Endothelial cell of umbilical vein (primary cell): Measurements from ENCODE around the gene LGALS4. TPM values are rescaled to one million over a fixed set of nuclear protein-coding genes. Genes with fewer than 3 reads are reported as not detected.

Experiments used
- BruUV-seq: library from RNA; stranded (reverse); fragments of 400-500 nt; replicated peaks from 2 replicates; lab custom pipeline; 2021; lab: Mats Ljungman, UMichigan
- CTCF ChIA-PET: fragments of 300-600, 350-600 bp; sonication (Branson Sonifier 250); formaldehyde crosslinking; loops from one replicate; lab custom pipeline; 2021; ENCODE audit warnings: antibody characterized with exemption, inconsistent platforms; lab: Charles Lee
- POLR2A ChIA-PET: fragments of 300-600, 350-600 bp; sonication (Branson Sonifier 250); formaldehyde crosslinking; loops from one replicate; lab custom pipeline; 2021; ENCODE audit warnings: antibody characterized with exemption, inconsistent platforms; lab: Charles Lee
- DNase-seq: peaks from one replicate; pipeline ENCODE4 v3.0.0-alpha.2; 2011; ENCODE audit warnings: low read depth, low spot score
- FAIRE-seq: peaks from 2 replicates; lab custom pipeline; 2011; peaks lifted over from hg19 to GRCh38; lab: Jason Lieb, UNC
- H2AFZ ChIP-seq: 2 replicates; pipeline ENCODE4 v1.6.0; 2012; ENCODE audit warnings: low read depth, low read length, control low read depth, inconsistent platforms
- H3K27ac ChIP-seq: 2 replicates; pipeline ENCODE4 v1.5.1; 2011; ENCODE audit warnings: low read depth, mild to moderate bottlenecking, control low read depth, low read length, moderate library complexity; ENCODE audit not compliant: insufficient read depth
- H3K27me3 ChIP-seq, 2 experiments: 2 replicates each; pipeline versions ENCODE4 v1.6.0 to v1.6.1; 2011; ENCODE audit warnings: low read length in 2 of 2, mixed read lengths in 1 of 2; ENCODE audit not compliant: control insufficient read depth in 2 of 2, insufficient read depth in 2 of 2
- H3K36me3 ChIP-seq, 2 experiments: 2 replicates in 1 of 2; 3 replicates in 1 of 2; pipeline ENCODE4 v1.5.1; 2011; ENCODE audit warnings: low read length in 2 of 2, mild to moderate bottlenecking in 1 of 2, moderate library complexity in 1 of 2; ENCODE audit not compliant: control insufficient read depth in 2 of 2, insufficient read depth in 2 of 2; ENCODE audit errors: extremely low read depth in 1 of 2
- H3K4me1 ChIP-seq: 3 replicates; pipeline ENCODE4 v1.5.1; 2011; ENCODE audit warnings: mild to moderate bottlenecking, low read length; ENCODE audit not compliant: control insufficient read depth, insufficient read depth; ENCODE audit errors: extremely low read depth
- H3K4me2 ChIP-seq: 2 replicates; pipeline ENCODE4 v1.6.1; 2011; ENCODE audit warnings: low read length, control low read depth, mixed read lengths; ENCODE audit not compliant: insufficient read depth
- H3K4me3 ChIP-seq, 3 experiments: fragments of 200-600 bp in 1 of 3; sonication (generic), shearing (Covaris generic) in 1 of 3; replicated peaks in 1 of 3; 2 replicates each; pipeline ENCODE4 v1.5.1; 2011 to 2016; ENCODE audit warnings: control low read depth in 3 of 3, low read length in 3 of 3, mild to moderate bottlenecking in 2 of 3, inconsistent platforms in 1 of 3, low read depth in 1 of 3, moderate library complexity in 1 of 3; ENCODE audit not compliant: insufficient read depth in 1 of 3
- H3K79me2 ChIP-seq: 2 replicates; pipeline ENCODE4 v1.6.0; 2012; ENCODE audit warnings: low read length, inconsistent platforms; ENCODE audit not compliant: control insufficient read depth, insufficient read depth
- H3K9ac ChIP-seq: replicated peaks from 2 replicates; pipeline ENCODE3; 2011; ENCODE audit warnings: low read length, control low read depth; ENCODE audit not compliant: insufficient read depth; ENCODE audit errors: extremely low read depth
- H3K9me1 ChIP-seq: replicated peaks from 3 replicates; pipeline ENCODE4 v1.6.0; 2011; ENCODE audit warnings: mild to moderate bottlenecking, low read length; ENCODE audit not compliant: control insufficient read depth, insufficient read depth; ENCODE audit errors: extremely low read depth
- H3K9me3 ChIP-seq: replicated peaks from 2 replicates; pipeline ENCODE4 v1.5.1; 2012; ENCODE audit warnings: low read length, inconsistent platforms; ENCODE audit not compliant: control insufficient read depth, insufficient read depth
- H4K20me1 ChIP-seq: replicated peaks from 2 replicates; pipeline ENCODE3; 2011; ENCODE audit warnings: mild to moderate bottlenecking, low read length; ENCODE audit not compliant: control insufficient read depth, insufficient read depth; ENCODE audit errors: extremely low read depth
- CTCF ChIP-seq, 2 donors: IDR thresholded peaks; 1 replicate in 1 of 2; 2 replicates in 1 of 2; pipeline ENCODE4 v1.5.1; 2011; ENCODE audit warnings: low read length in 2 of 2, mild to moderate bottlenecking in 2 of 2, moderate library complexity in 2 of 2, control low read depth in 1 of 2, inconsistent platforms in 1 of 2, low read depth in 1 of 2; ENCODE audit not compliant: insufficient read depth in 1 of 2; ENCODE audit errors: extremely low read depth in 1 of 2
- EZH2 ChIP-seq: IDR thresholded peaks from 2 replicates; pipeline ENCODE4 v1.6.1; 2012; ENCODE audit warnings: borderline replicate concordance, low read depth, mild to moderate bottlenecking, moderate library complexity, low read length, inconsistent platforms; ENCODE audit not compliant: severe bottlenecking
- FOS ChIP-seq: IDR thresholded peaks from 2 replicates; pipeline ENCODE4 v1.6.1; 2011; ENCODE audit warnings: mild to moderate bottlenecking, low read length, moderate library complexity, borderline replicate concordance; ENCODE audit not compliant: insufficient read depth
- GATA2 ChIP-seq: IDR thresholded peaks from 2 replicates; pipeline ENCODE4 v1.7.0; 2011; ENCODE audit warnings: low read depth, mild to moderate bottlenecking, moderate library complexity, mixed read lengths, low read length; ENCODE audit not compliant: insufficient read length, insufficient read depth
- JUN ChIP-seq: IDR thresholded peaks from 2 replicates; pipeline ENCODE4 v1.6.1; 2011; ENCODE audit warnings: borderline replicate concordance, low read depth; ENCODE audit not compliant: insufficient read length, insufficient read depth
- MAX ChIP-seq: IDR thresholded peaks from 2 replicates; pipeline ENCODE4 v1.6.1; 2011; ENCODE audit not compliant: insufficient read depth, insufficient read length
- MYC ChIP-seq: IDR thresholded peaks from one replicate; pipeline ENCODE4 v1.6.1; 2011; ENCODE audit warnings: mild to moderate bottlenecking, low read depth, low read length
- POLR2A ChIP-seq: IDR thresholded peaks from 2 replicates; pipeline ENCODE4 v1.6.1; 2012; ENCODE audit warnings: low read depth, mild to moderate bottlenecking, control low read depth, low read length
- POLR2AphosphoS5 ChIP-seq: IDR thresholded peaks from 2 replicates; pipeline ENCODE4 v1.6.1; 2012; ENCODE audit warnings: low read depth, mild to moderate bottlenecking, control low read depth, low read length, moderate library complexity; ENCODE audit not compliant: insufficient read depth
- dilution Hi-C: fragments of 300-500 bp; cut with MboI; formaldehyde crosslinking; loops from one replicate; pipeline ENCODE4 v1.15.0; 2019; ENCODE audit warnings: low sequenced_read_pairs; ENCODE audit not compliant: extremely low pct_ligation_motif_present
- intact Hi-C: fragments of 100-400 bp; cut with micrococcal nuclease; formaldehyde crosslinking; loops from one replicate; pipeline ENCODE4 v1.10.0; 2022
- polyA plus RNA-seq, 4 experiments: library from polyadenylated mRNA; depleted of rRNA in 3 of 4; stranded (reverse) in 3 of 4; unstranded in 1 of 4; fragments of >200 nt; gene quantifications; 2 replicates each; pipeline versions ENCODE4 v1.2.1 to v1.2.3, GENCODE V29; 2011 to 2012; ENCODE audit warnings: missing spikeins in 1 of 4
- total RNA-seq: library from RNA; stranded (reverse); gene quantifications from 2 replicates; pipeline ENCODE4 v1.2.3, GENCODE V29; 2021

LGALS4 gene
- total and polyA plus RNA-seq, 2 donors (not counting 3 experiments of a cell fraction or from before 2014, with no cell fraction given), result 0.19 TPM; not detected in 1

GRCh38 chr19:38765214-38765613, 47.5 kb downstream of the LGALS4 start:
- no peaks in the 10 kb centered on the region for H3K79me2 ChIP-seq
- H3K9ac ChIP-seq, result no peak overlapping the region
- FAIRE-seq (no peak), DNase-seq (no peak)
- H4K20me1 ChIP-seq, result no peaks in the 10 kb centered on the region
- TF ChIP-seq CTCF (IDR thresholded peaks at IDR 0.05; ENCODE audit: extremely low read depth in 1 of 2, insufficient read depth in 1 of 2, low read depth in 1 of 2, low read length in 2 of 2), result no peak
- no peak for TF ChIP-seq POLR2AphosphoS5
- no peak for TF ChIP-seq FOS
- no peak for TF ChIP-seq MAX
- no peak for TF ChIP-seq JUN
- TF ChIP-seq GATA2, result no peak
- no peak for TF ChIP-seq MYC
- TF ChIP-seq EZH2, result no peak
- TF ChIP-seq POLR2A, result no peak
- ChIA-PET CTCF (interaction anchor here (0.7 to 0.8 kb wide), 2 partner anchors 23 to 110 kb away, joined by 4 read pairs; no protein-coding TSS in a partner anchor), POLR2A (no interaction called here)
- H3K27ac ChIP-seq, result no peak overlapping the region
- no peaks in the 10 kb centered on the region for H3K36me3 ChIP-seq
- no peak overlapping the region for H3K4me2 ChIP-seq
- intact Hi-C loops (loop anchor here (5.0 kb wide), 1 partner anchor 67 kb away; the partner anchor contains the start of gene ECH1), dilution Hi-C loops (no loop called here)
- peaks cover 4% of the 10 kb centered on the region for H3K4me1 ChIP-seq
- no peaks in the 10 kb centered on the region for H3K9me1 ChIP-seq
- no peaks in the 10 kb centered on the region for H3K27me3 ChIP-seq
- BruUV-seq, result no TSS peak
- no peak overlapping the region for H2AFZ ChIP-seq
- H3K4me3 ChIP-seq, result no peak overlapping the region
- no peaks in the 10 kb centered on the region for H3K9me3 ChIP-seq
